T-cell (primary cell): ENCODE measurements around the gene SLU7. TPM values are rescaled to one million over a fixed set of nuclear protein-coding genes. Genes with fewer than 3 reads are reported as not detected.
A peak's percentile ranks its signal among the peaks of the same experiment; 100 is the strongest.

Experiments used
- ATAC-seq, 4 experiments: fragments of 200-7000 bp in 3 of 4; fragments of 150-1000 bp in 1 of 4; cut with Tn5 transposase; replicated peaks in 1 of 4; 1 replicate in 3 of 4; 2 replicates in 1 of 4; pipeline ENCODE4 v1.10.0; 2021; ENCODE audit warnings: moderate library complexity in 3 of 4, mild to moderate bottlenecking in 2 of 4, moderate number of reproducible peaks in 1 of 4
- CTCF ChIA-PET, 2 donors: fragments of 300-600 bp; sonication (Branson Sonifier 250); formaldehyde crosslinking; loops; one replicate each; lab custom pipeline; 2022; ENCODE audit warnings: antibody characterized with exemption in 2 of 2; lab: Charles Lee
- POLR2A ChIA-PET, 2 donors: fragments of 300-600 bp; sonication (Branson Sonifier 250); formaldehyde crosslinking; loops; one replicate each; lab custom pipeline; 2022; ENCODE audit warnings: antibody characterized with exemption in 2 of 2; lab: Charles Lee
- DNase-seq, 35 experiments: peaks; one replicate each; pipeline versions ENCODE4 v3.0.0 to v3.0.0-alpha.2; 2013 to 2023
- H3K27ac ChIP-seq: one replicate; pipeline ENCODE4 v1.5.1; 2013; ENCODE audit warnings: low read length
- H3K27me3 ChIP-seq, 2 experiments: replicated peaks in 1 of 2; 1 replicate in 1 of 2; 2 replicates in 1 of 2; pipeline versions ENCODE4 v1.6.1 to v1.7.0; 2013; ENCODE audit warnings: low read length in 1 of 2, mixed read lengths in 1 of 2; ENCODE audit not compliant: control insufficient read depth in 2 of 2, insufficient read depth in 2 of 2; ENCODE audit errors: extremely low read depth in 1 of 2
- H3K36me3 ChIP-seq, 2 donors: 1 replicate in 1 of 2; 2 replicates in 1 of 2; pipeline versions ENCODE4 v1.6.1 to v1.7.0; 2013; ENCODE audit warnings: low read length in 1 of 2; ENCODE audit not compliant: control insufficient read depth in 2 of 2, insufficient read depth in 1 of 2; ENCODE audit errors: extremely low read depth in 1 of 2
- H3K4me1 ChIP-seq, 2 experiments: 1 replicate in 1 of 2; 2 replicates in 1 of 2; pipeline versions ENCODE4 v1.6.1 to v1.7.0; 2013; ENCODE audit warnings: low read length in 2 of 2, mixed read lengths in 1 of 2; ENCODE audit not compliant: insufficient read depth in 2 of 2, control insufficient read depth in 1 of 2; ENCODE audit errors: extremely low read depth in 1 of 2
- H3K4me3 ChIP-seq, 2 donors: 1 replicate in 1 of 2; 2 replicates in 1 of 2; pipeline versions ENCODE4 v1.5.1 to v1.7.0; 2013; ENCODE audit warnings: mild to moderate bottlenecking in 2 of 2, low read length in 1 of 2, moderate library complexity in 1 of 2; ENCODE audit not compliant: control insufficient read depth in 1 of 2; ENCODE audit errors: extremely low read depth in 1 of 2
- H3K9me3 ChIP-seq: 2 replicates; pipeline ENCODE4 v1.7.0; 2013
- H3K27ac Mint-ChIP-seq, 2 donors: one replicate each; pipeline ENCODE4 v1.8.0; 2020 to 2021; ENCODE audit warnings: mild to moderate bottlenecking in 2 of 2, mixed read lengths in 2 of 2
- H3K27me3 Mint-ChIP-seq, 2 donors: one replicate each; pipeline ENCODE4 v1.8.0; 2021 to 2022; ENCODE audit warnings: mixed read lengths in 2 of 2
- H3K36me3 Mint-ChIP-seq: one replicate; pipeline ENCODE4 v1.8.0; 2021; ENCODE audit warnings: mixed read lengths
- H3K4me1 Mint-ChIP-seq, 3 donors: one replicate each; pipeline ENCODE4 v1.8.0; 2020 to 2022; ENCODE audit warnings: mixed read lengths in 3 of 3, mild to moderate bottlenecking in 1 of 3
- H3K4me3 Mint-ChIP-seq, 3 donors: one replicate each; pipeline ENCODE4 v1.8.0; 2020 to 2022; ENCODE audit warnings: mild to moderate bottlenecking in 3 of 3, mixed read lengths in 3 of 3, moderate library complexity in 3 of 3
- H3K9me3 Mint-ChIP-seq, 3 donors: one replicate each; pipeline ENCODE4 v1.8.0; 2020 to 2022; ENCODE audit warnings: mixed read lengths in 3 of 3
- WGBS: methylation state at CpG from one replicate; pipeline ENCODE4 v1.1.5; 2013; ENCODE audit warnings: missing lambda C conversion rate; ENCODE audit not compliant: insufficient coverage; 5-methylcytosine and 5-hydroxymethylcytosine counted together
- total RNA-seq, 35 experiments: library from RNA in 6 of 35; stranded (reverse) in 6 of 35; fragments of 120-200 nt in 1 of 35; gene quantifications; one replicate each; pipeline versions ENCODE4 v1.2.1 to v1.2.4 and lab custom pipeline; 2013 to 2026

The SLU7 gene
- total RNA-seq, 5 donors from 2014 or later (not counting 1 experiment from before 2014, with no cell fraction given) = 64.9 to 76.8 (median 75.2) TPM

DNA sequence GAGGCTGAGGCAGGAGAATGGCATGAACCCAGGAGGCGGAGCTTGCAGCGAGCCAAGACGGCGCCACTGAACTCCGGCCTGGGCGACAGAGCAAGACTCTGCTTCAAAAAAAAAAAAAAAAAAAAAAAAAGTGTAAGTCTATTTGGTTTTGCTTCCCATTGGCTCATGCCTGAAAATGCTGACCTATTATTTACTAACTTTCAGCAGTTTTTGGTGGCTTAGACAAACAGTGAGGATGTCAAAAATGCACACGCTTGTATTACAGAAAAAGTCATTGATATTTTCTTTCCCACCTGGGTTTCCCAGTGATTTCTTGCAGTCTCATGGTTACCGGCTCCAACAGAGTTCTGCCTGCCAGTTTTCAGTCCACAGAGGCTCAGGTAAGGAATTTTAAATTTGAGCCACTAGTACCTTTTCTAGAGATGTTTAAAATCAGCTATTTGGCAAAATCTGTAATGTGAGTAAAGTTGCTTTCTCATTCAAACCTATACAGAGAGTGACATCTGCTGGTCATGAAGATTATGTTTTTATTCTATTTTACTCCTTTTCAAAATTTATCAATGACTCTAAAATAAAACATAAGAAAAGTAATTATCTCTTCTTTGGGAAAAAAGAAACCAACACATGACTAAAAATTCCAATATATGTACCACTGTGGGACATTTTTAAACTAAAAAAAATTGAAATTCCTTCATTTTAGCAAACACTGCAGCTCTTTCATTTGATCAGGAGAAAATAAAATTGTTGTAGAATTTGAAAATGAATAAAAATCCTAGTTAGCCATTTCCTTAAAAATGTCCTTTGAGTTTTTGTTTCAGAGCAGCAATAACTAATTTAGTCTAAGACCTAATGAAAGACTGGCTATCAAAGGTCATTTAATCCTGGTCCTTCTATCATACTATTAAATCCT, 27.8 kb downstream of the SLU7 start:
- POLR2A ChIA-PET = no interaction called here
- Mint-ChIP-seq H3K4me1 (no peaks in the 10 kb centered on the region), H3K36me3 (peaks cover 9% of the 10 kb centered on the region), H3K27me3 (no peaks in the 10 kb centered on the region), H3K4me3 (no peak overlapping the region), H3K27ac (no peak overlapping the region), H3K9me3 (peaks cover 9 to 22% (median 10%) of the 10 kb centered on the region in 3 donors)
- DNase-seq (peak in 1 of 35 experiments; percentile 39), ATAC-seq (no peak)
- Histone ChIP-seq H3K36me3 (no peaks in the 10 kb centered on the region), H3K4me3 (no peak overlapping the region), H3K9me3 (no peaks in the 10 kb centered on the region), H3K27me3 (no peaks in the 10 kb centered on the region), H3K27ac (no peak overlapping the region), H3K4me1 (no peaks in the 10 kb centered on the region)
- 17% methylated on average over 1 of the region's 8 CpGs for WGBS
- CTCF ChIA-PET = interaction anchor here (0.5 to 1.8 kb wide), 12 partner anchors 11 to 474 kb away, joined by 3 to 19 read pairs (median 4); partner anchors contain the start of gene SLU7 (in 1 of the 2)

DNA sequence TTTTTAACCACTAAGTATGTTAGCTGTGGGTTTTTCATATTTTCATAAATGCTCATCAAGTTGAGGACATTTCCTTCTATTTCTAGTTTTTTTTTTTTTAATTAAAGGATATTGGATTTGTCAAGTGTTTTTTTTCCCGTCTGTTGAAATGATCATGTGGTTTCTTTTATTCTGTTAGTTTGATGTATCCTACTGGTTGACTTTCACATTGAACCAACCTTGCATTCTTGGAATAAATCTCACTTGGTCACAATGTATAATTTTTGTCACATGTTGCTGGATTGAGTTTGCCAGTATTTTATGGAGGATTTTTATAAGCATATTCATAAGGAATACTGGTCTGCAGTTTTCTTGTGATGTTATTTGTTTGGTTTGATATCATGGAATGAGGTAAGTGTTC, 31.4 kb downstream of the SLU7 start:
- H3K27me3 Mint-ChIP-seq = no peaks in the 10 kb centered on the region
- WGBS = no CpG with 5 or more reads among the region's 1 CpG
- ChIA-PET CTCF (no interaction called here), POLR2A (no interaction called here)
- no peak overlapping the region for H3K4me3 Mint-ChIP-seq
- no peak overlapping the region for H3K4me3 ChIP-seq
- H3K27ac Mint-ChIP-seq = no peak overlapping the region
- DNase-seq (no peak), ATAC-seq (no peak)
- H3K27me3 ChIP-seq = no peaks in the 10 kb centered on the region
- H3K27ac ChIP-seq = no peak overlapping the region
- H3K36me3 ChIP-seq = no peaks in the 10 kb centered on the region
- H3K36me3 Mint-ChIP-seq = peaks cover 9% of the 10 kb centered on the region
- no peaks in the 10 kb centered on the region for H3K9me3 ChIP-seq
- H3K4me1 ChIP-seq = no peaks in the 10 kb centered on the region
- H3K4me1 Mint-ChIP-seq = no peaks in the 10 kb centered on the region
- peaks cover 9 to 22% (median 10%) of the 10 kb centered on the region in 3 donors for H3K9me3 Mint-ChIP-seq

DNA sequence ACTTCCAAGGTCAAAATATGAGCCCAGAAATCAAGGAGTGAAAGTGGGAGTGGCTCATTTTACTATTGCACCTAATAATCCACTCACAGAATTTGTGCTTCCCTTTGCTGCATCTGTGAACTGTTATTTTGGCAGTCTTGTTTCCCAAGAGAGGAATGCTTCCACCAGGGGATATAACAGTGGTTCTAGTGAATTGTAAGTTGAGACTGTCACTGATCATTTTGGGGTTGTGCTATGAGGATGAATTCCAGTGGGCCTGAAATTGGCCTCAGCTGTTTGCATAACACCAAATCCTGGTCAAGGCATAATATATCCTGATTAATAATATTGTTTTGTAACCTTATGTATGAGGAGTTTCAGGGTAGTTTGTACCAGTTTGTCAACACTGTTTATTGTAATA, 33.4 kb downstream of the SLU7 start:
- Histone ChIP-seq H3K9me3 (no peaks in the 10 kb centered on the region), H3K27ac (no peak overlapping the region), H3K4me1 (no peaks in the 10 kb centered on the region), H3K36me3 (no peaks in the 10 kb centered on the region), H3K27me3 (no peaks in the 10 kb centered on the region), H3K4me3 (no peak overlapping the region)
- ChIA-PET POLR2A (no interaction called here), CTCF (no interaction called here)
- Mint-ChIP-seq H3K9me3 (peaks cover 9 to 22% (median 10%) of the 10 kb centered on the region in 3 donors), H3K4me1 (no peaks in the 10 kb centered on the region), H3K27ac (no peak overlapping the region), H3K27me3 (peaks cover 3 to 5% of the 10 kb centered on the region in 2 donors), H3K36me3 (peaks cover 9% of the 10 kb centered on the region), H3K4me3 (no peak overlapping the region)
- ATAC-seq (no peak), DNase-seq (no peak)

DNA sequence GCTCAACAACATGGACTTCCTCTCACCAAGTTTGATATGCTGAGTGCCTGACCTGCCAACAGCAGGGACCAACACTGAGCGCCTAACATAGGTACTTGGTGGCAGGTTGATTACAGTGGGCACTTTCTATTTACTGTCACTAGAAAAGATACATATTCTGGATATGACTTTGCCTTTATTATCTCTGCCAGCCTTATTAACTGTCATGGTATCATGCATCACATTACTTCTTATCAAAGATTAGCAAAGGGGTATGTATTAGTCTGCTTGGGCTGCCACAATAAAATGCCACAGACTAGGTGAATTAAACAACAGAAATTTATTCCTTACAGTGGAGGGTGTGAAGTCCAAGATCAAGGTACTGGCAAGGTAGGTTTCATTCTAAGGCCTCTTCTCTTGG, 34.2 kb downstream of the SLU7 start:
- DNase-seq (no peak), ATAC-seq (no peak)
- Mint-ChIP-seq H3K9me3 (peaks cover 9 to 22% (median 10%) of the 10 kb centered on the region in 3 donors), H3K4me3 (no peak overlapping the region), H3K4me1 (no peaks in the 10 kb centered on the region), H3K27ac (no peak overlapping the region), H3K36me3 (peaks cover 9% of the 10 kb centered on the region), H3K27me3 (peaks cover 8 to 9% of the 10 kb centered on the region in 2 donors)
- ChIA-PET CTCF (no interaction called here), POLR2A (no interaction called here)
- H3K4me1 ChIP-seq = no peaks in the 10 kb centered on the region
- no peaks in the 10 kb centered on the region for H3K9me3 ChIP-seq
- no peaks in the 10 kb centered on the region for H3K36me3 ChIP-seq
- H3K27ac ChIP-seq = no peak overlapping the region
- no CpG with 5 or more reads among the region's 1 CpG for WGBS
- no peak overlapping the region for H3K4me3 ChIP-seq
- no peaks in the 10 kb centered on the region for H3K27me3 ChIP-seq

DNA sequence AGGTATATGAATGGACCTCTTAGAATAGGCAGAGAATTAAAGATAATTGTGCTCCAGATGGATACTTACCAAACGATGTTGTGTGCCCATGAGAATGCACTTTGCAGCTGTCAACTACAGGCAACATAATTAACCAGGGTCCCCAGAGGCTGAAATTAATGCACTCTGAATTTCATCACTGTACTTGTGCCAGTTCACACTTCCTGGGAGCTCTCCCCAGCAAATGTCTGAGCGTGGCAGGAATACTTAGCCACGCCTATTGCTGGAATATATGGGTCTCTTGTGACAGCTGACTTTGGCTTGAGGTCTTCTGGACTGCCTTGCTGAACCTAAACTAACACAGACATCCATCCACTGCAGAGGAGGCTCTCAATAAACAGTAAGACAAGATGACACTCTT, 36.5 kb downstream of the SLU7 start:
- Histone ChIP-seq H3K36me3 (no peaks in the 10 kb centered on the region), H3K4me1 (no peaks in the 10 kb centered on the region), H3K4me3 (no peak overlapping the region), H3K27me3 (no peaks in the 10 kb centered on the region), H3K27ac (no peak overlapping the region), H3K9me3 (no peaks in the 10 kb centered on the region)
- 66% methylated on average over 2 of the region's 3 CpGs for WGBS
- H3K36me3 Mint-ChIP-seq = peaks cover under 1% of the 10 kb centered on the region
- no peaks in the 10 kb centered on the region for H3K4me1 Mint-ChIP-seq
- ChIA-PET CTCF (no interaction called here), POLR2A (no interaction called here)
- H3K4me3 Mint-ChIP-seq = no peak overlapping the region
- H3K27me3 Mint-ChIP-seq = peaks cover 15% of the 10 kb centered on the region in 2 donors
- no peak for DNase-seq
- ATAC-seq = no peak
- peaks cover 0 to 9% (median 0%) of the 10 kb centered on the region in 3 donors for H3K9me3 Mint-ChIP-seq
- no peak overlapping the region for H3K27ac Mint-ChIP-seq

DNA sequence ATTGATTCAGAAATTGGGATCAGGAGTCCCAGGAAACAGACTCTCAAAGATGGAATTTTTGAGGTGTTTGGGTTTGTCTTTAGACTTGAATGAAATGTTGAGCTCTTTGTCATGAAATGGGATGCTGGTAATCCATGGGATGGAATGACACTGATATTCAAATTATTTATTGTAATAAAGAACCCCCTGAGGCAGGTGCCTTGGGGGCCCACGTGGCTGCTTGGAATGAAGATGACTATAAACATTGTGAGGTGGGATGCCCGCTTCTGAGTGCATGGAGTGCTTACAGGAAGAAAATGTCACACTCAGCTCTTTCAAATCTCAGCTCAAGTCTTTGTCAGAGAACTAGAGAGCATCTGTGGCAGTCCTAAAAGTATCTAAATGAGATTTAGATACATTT, 38.8 kb downstream of the SLU7 start:
- no peaks in the 10 kb centered on the region for H3K36me3 ChIP-seq
- ATAC-seq (no peak), DNase-seq (no peak)
- POLR2A ChIA-PET = interaction anchor here (0.5 kb wide), 2 partner anchors 9 to 42 kb away, joined by 3 to 5 read pairs; partner anchors contain the start of gene PTTG1 (in 1 of the 2)
- no peak overlapping the region for H3K27ac Mint-ChIP-seq
- H3K4me3 Mint-ChIP-seq = no peak overlapping the region
- H3K9me3 Mint-ChIP-seq = no peaks in the 10 kb centered on the region
- no peak overlapping the region for H3K4me3 ChIP-seq
- H3K4me1 Mint-ChIP-seq = no peaks in the 10 kb centered on the region
- CTCF ChIA-PET = interaction anchor here (0.6 to 0.9 kb wide), 3 partner anchors 11 to 1107 kb away, joined by 3 to 4 read pairs (median 3); no protein-coding TSS in a partner anchor
- no peaks in the 10 kb centered on the region for H3K4me1 ChIP-seq
- no peaks in the 10 kb centered on the region for H3K36me3 Mint-ChIP-seq
- peaks cover 25 to 29% of the 10 kb centered on the region in 2 donors for H3K27me3 Mint-ChIP-seq
- no peak overlapping the region for H3K27ac ChIP-seq
- no CpG with 5 or more reads among the region's 2 CpGs for WGBS
- no peaks in the 10 kb centered on the region for H3K27me3 ChIP-seq
- H3K9me3 ChIP-seq = no peaks in the 10 kb centered on the region
